GM21619 (cell line): Measurements from ENCODE around the gene ASTE1.
"Not testable (repeated sequence)": the region's sequence is repeated elsewhere in the genome, so short reads cannot be mapped to it uniquely, and the experiment has no call there.

ENCODE experiments used
- ATAC-seq: cut with Tn5 transposase; IDR thresholded peaks from one replicate; pipeline ENCODE4 v1.9.1; 2021; ENCODE audit not compliant: unreplicated experiment

Gene ASTE1

DNA sequence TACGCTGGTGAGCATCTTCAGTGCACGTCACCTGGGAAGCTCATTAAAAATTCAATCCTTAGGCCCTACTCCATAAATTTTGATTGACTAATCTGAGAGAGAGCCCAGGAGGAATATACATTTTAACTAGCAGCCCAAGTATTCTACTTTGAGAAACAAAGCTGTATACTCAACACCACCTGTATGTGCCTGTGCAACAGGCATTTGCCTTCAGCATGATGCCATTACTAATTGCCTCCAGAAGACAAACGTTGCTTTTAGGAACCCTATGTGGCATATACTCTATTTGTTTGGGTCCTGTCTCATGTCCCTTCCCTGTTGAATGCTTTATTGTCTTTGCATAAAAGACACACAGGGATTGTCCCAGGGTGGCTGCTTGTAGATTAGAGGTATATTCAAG is 7.7 kb downstream of the ASTE1 start:
- ATAC-seq: no peak

GRCh38 chr3:131009698-131010097 is 16.9 kb downstream of the ASTE1 start:
- ATAC-seq: no peak

GRCh38 chr3:131008326-131008725 is 18.3 kb downstream of the ASTE1 start:
- ATAC-seq: no peak

GRCh38 chr3:131007782-131008181 is 18.8 kb downstream of the ASTE1 start:
- ATAC-seq: no peak

DNA sequence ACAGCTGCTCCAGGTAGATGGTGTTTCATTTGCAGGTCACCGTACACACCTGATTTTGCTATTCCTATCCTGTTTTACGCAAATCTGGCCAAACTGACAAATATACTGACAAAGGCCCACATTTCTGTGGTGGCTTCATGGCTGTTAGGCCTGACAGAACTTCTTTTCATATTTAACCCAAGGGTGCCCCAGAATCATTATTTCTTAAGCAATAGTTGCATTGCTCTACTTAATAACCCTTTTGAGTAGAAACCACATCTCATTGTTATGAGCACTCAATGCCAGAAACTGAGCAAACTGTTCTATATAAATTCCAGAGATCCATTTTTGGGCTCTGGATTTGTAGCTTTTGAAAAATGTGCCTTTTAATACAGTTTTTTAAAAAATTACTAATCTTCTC is 19.4 kb downstream of the ASTE1 start:
- ATAC-seq: no peak

- no peak for ATAC-seq
Measured at GRCh38 chr3:131004603-131005002, 22.0 kb downstream of the ASTE1 start.

GRCh38 chr3:131001071-131001470 is 25.6 kb downstream of the ASTE1 start:
- ATAC-seq: no peak

- no peak for ATAC-seq
Measured at GRCh38 chr3:130997289-130997688, 29.3 kb downstream of the ASTE1 start.

GRCh38 chr3:130992344-130992743 is 34.3 kb downstream of the ASTE1 start:
- ATAC-seq: no peak

- no peak for ATAC-seq
Measured at GRCh38 chr3:130991126-130991525, 35.5 kb downstream of the ASTE1 start.

DNA sequence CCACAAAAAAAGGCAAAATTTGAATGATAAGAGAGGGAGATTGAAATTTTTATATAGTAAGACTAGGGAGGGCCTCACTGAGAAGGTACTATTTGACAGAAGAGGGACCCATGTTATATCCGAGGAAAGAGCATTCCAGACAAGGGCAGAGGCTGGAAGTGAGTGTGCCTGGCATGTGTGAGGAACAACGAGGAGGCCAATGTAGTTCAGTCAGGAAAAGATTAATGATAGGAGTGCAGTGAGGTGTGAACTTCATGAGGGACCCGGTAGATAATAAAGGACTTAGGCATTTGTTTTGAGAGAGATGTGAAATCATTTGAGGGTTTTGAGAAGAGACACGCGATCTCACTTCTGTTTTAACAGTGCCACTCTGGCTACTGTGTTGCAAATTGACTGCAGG is 36.3 kb downstream of the ASTE1 start:
- no peak for ATAC-seq

- no peak for ATAC-seq
Measured at GRCh38 chr3:130981469-130981868, 45.2 kb downstream of the ASTE1 start.

DNA sequence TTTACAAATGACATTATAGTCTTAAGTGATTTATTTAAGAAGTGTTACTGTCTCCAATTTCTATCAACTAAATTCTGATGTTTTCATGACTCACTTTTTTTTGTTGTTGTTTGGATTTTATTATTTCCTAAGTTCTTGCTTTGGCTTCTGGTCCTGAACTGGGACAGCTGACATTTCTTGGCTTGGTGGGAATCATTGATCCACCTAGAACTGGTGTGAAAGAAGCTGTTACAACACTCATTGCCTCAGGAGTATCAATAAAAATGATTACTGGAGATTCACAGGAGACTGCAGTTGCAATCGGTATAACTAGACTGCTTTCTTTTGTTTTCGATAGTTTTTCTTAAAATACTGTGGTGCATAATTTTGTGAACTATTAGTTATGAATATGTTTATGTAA is 47.5 kb downstream of the ASTE1 start:
- ATAC-seq: no peak

DNA sequence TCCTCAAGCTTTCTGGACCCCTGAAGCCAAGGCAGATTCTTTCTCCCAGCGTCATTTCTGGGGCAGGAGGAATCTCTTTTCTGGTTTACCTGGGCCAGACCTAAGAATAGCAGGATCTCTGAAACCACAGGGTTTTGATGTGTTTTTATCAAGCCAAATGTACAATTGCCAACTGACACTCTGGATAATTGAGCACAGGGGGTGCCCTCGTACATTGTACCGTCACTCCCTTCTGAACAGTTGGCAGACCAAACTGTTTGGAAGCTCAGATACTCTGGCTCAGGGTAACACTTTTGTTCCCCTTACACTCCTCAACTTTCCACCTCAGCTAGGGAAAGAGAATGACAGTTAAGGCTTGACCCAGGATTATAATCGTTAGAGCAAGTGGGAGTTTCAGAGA is 49.9 kb downstream of the ASTE1 start:
- no peak for ATAC-seq

DNA sequence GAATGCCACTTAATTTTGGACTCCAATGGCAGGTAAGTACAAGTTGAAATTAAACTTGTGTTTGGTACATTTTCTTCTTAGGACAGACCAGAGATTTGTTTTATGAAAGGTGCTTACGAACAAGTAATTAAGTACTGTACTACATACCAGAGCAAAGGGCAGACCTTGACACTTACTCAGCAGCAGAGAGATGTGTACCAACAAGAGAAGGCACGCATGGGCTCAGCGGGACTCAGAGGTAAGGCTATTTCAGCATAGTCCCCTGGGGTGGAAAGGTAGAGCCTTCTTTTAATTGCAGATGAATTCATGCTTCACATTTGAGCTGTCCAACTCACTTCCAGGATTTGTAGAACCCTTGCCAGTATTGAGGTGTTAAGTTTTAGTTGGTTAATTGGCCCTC is 51.4 kb downstream of the ASTE1 start:
- ATAC-seq: no peak

- no peak for ATAC-seq
Measured at GRCh38 chr3:130974201-130974600, 52.4 kb downstream of the ASTE1 start.

DNA sequence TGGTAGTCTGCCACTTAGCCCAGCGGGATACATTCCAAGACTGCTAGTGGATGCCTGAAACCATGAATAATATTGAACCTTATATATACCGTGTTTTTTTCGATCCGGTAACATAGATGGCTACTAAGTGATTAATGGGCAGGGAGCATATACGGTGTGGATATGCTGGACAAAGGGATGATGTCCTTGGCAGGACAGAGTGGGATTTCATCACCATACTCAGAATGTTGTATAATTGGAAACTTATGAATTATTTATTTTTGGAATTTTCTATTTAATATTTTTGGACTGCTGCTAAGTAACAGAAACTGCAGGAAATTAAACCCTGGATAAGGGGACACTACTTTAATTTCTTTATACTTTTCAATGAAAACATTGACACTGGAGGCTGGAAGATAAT is 53.2 kb downstream of the ASTE1 start:
- ATAC-seq: no peak

DNA sequence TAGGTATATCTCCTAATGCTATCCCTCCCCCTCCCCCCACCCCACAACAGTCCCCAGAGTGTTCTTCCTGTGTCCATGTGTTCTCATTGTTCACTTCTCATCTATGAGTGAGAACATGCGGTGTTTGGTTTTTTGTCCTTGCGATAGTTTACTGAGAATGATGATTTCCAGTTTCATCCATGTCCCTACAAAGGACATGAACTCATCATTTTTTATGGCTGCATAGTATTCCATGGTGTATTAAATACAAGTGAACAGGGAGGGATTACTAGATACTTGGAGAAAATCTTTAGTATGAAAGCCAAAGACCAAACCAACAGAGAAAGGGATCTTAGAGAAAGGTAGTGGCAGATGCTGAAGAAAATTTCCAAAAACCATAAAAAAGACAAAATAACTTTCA is 54.0 kb downstream of the ASTE1 start:
- not testable (repeated sequence) for ATAC-seq

DNA sequence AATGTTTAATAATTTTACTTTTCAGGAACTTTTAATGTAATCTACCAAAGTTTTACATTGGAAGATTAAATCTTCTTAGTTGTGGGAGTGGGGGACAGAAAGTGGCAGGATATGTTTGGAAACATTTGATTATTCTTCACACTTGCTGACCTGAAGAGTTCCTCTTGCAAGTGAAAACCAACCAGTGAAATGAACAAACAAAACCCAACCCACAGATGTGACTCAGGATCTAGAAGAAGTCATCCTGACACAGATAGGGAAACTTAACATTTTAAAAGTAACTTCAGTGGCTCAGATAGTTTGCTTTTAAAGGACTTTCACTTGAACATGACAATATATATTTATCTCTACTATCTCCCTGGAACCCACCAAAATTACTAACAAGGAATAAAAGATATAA is 55.4 kb downstream of the ASTE1 start:
- no peak for ATAC-seq

GRCh38 chr3:130969621-130970020 is 57.0 kb downstream of the ASTE1 start:
- ATAC-seq: no peak

DNA sequence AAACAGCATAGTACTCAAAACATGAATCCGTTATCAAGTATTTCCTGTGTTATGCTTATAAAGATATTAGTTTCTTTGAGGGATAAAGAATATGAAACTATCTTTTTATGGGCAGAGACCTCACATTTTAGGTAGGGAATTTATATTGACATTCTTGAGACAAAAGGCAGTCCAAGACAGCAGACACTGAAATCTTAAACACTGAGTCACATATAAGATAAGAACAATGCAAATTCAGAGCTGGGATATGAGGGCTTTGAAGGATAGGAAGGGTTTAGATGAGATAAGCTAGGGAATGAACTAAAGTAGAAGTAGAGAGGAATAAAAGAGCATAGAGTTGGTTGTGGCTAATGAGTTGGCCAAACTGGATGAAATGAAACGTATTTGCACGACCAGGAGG is 58.4 kb downstream of the ASTE1 start:
- ATAC-seq: no peak

GRCh38 chr3:130967281-130967680 is 59.3 kb downstream of the ASTE1 start:
- no peak for ATAC-seq

- no peak for ATAC-seq
Measured at GRCh38 chr3:130963878-130964277, 62.7 kb downstream of the ASTE1 start.
